SU-DHL-6 (cell line): ENCODE data around the gene SRRM4.

Experiments used
- H2AFZ ChIP-seq: fragments of 200-600 bp; sonication (generic); 2 replicates; pipeline ENCODE4 v1.6.1; 2014; ENCODE audit warnings: low read depth, mild to moderate bottlenecking, moderate library complexity, mixed read lengths, antibody characterized with exemption, low read length; ENCODE audit not compliant: severe bottlenecking
- H3F3A ChIP-seq: fragments of 200-600 bp; shearing (Covaris generic); 2 replicates; pipeline ENCODE4 v1.6.0; 2016; ENCODE audit warnings: antibody characterized with exemption, mild to moderate bottlenecking; ENCODE audit not compliant: insufficient read depth
- H3K27ac ChIP-seq: fragments of 200-600 bp; sonication (generic); 2 replicates; pipeline ENCODE4 v1.5.1; 2016; ENCODE audit warnings: low read depth, mild to moderate bottlenecking, low read length, moderate library complexity, mixed read lengths
- H3K27me3 ChIP-seq: fragments of 200-600 bp; sonication (generic), shearing (Covaris generic); 2 replicates; pipeline ENCODE4 v1.6.0; 2014; ENCODE audit warnings: mild to moderate bottlenecking, low read length
- H3K36me3 ChIP-seq: fragments of 200-600 bp; sonication (generic); 2 replicates; pipeline ENCODE4 v1.6.1; 2014; ENCODE audit warnings: mild to moderate bottlenecking, low read length, mixed read lengths
- H3K4me2 ChIP-seq: fragments of 300-600, 200-600 bp; shearing (Covaris generic), sonication (generic); 2 replicates; pipeline ENCODE4 v1.6.0; 2014; ENCODE audit warnings: low read length, low read depth, mild to moderate bottlenecking; ENCODE audit not compliant: poor library complexity, severe bottlenecking
- H3K4me3 ChIP-seq: fragments of 200-600 bp; sonication (generic); 2 replicates; pipeline ENCODE4 v1.5.1; 2014; ENCODE audit warnings: antibody characterized with exemption, low read length, mild to moderate bottlenecking, mixed read lengths; ENCODE audit not compliant: insufficient read depth, poor library complexity, severe bottlenecking
- H3K79me2 ChIP-seq: fragments of 200-600 bp; sonication (generic); 2 replicates; pipeline ENCODE4 v1.6.1; 2014; ENCODE audit warnings: mild to moderate bottlenecking, low read length, moderate library complexity; ENCODE audit not compliant: insufficient read depth
- H3K9ac ChIP-seq: fragments of 200-600 bp; sonication (generic); 2 replicates; pipeline ENCODE4 v1.7.0; 2014; ENCODE audit warnings: mild to moderate bottlenecking, low read length
- H3K9me2 ChIP-seq: fragments of 200-600 bp; sonication (generic); replicated peaks from 2 replicates; pipeline ENCODE4 v1.6.1; 2014; ENCODE audit warnings: low read length; ENCODE audit not compliant: insufficient read depth
- H3K9me3 ChIP-seq: fragments of 200-600 bp; sonication (generic); 2 replicates; pipeline ENCODE4 v1.6.1; 2014; ENCODE audit warnings: low read length, mixed read lengths; ENCODE audit not compliant: insufficient read depth
- H4K20me1 ChIP-seq: fragments of 200-600 bp; sonication (generic); 2 replicates; pipeline ENCODE4 v1.6.1; 2014; ENCODE audit warnings: low read depth, mild to moderate bottlenecking, antibody characterized with exemption, low read length, moderate library complexity, mixed read lengths
- CTCF ChIP-seq: fragments of 200-600 bp; sonication (generic); IDR thresholded peaks from one replicate; pipeline ENCODE4 v1.5.1; 2017; ENCODE audit warnings: antibody characterized with exemption, mild to moderate bottlenecking, low read length, moderate library complexity; ENCODE audit not compliant: insufficient read depth, poor library complexity, severe bottlenecking
- EZH2phosphoT487 ChIP-seq: fragments of 200-600 bp; sonication (generic), shearing (Covaris generic); conservative IDR thresholded peaks from 2 replicates; pipeline ENCODE4 v1.6.1; 2018; ENCODE audit warnings: mild to moderate bottlenecking, antibody characterized with exemption, low read length, moderate library complexity, mixed read lengths

SRRM4 gene

DNA sequence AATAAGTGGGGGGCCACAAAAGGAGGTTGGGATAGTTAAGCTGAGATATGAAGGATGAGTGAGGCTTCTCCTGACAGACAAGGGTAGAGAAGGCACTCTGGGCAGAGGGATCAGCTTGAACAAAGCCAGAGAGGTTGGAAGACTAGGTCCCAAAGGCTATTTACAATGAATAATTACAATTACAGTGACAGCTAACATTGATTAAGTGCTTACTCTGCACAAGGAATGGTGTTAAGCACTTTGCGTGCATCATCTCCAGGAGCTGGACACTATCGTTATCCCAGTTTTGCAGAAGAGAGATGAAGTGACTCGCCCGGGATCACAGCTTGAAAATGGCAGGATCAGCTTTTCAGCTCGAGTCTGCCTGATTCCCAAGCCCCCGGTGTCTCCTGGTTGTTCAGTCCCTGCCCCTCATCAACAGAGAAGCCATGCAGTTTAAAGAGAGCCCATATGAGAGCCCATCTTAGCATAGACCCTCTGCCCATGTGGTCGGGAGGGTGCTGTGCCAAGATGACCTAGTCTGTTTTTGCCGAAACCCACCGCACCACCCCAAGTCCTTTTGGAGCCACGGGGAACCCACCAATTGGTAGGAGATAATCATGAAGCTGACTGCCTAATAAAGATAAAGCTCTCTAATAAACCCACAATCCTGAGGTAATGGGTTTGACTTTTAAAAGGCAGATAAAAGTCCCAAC is 107.5 kb downstream of the SRRM4 start:
- no peaks in the 10 kb centered on the region for H3K27me3 ChIP-seq
- H3K4me2 ChIP-seq: no peak overlapping the region
- no peaks in the 10 kb centered on the region for H3F3A ChIP-seq
- H3K79me2 ChIP-seq: no peaks in the 10 kb centered on the region
- no peak overlapping the region for H3K27ac ChIP-seq
- no peaks in the 10 kb centered on the region for H4K20me1 ChIP-seq
- H3K4me3 ChIP-seq: no peak overlapping the region
- H3K9me2 ChIP-seq: no peaks in the 10 kb centered on the region
- H3K36me3 ChIP-seq: no peaks in the 10 kb centered on the region
- H3K9ac ChIP-seq: no peak overlapping the region
- TF ChIP-seq CTCF (no peak), EZH2phosphoT487 (no peak)
- no peaks in the 10 kb centered on the region for H3K9me3 ChIP-seq
- no peak overlapping the region for H2AFZ ChIP-seq

GRCh38 chr12:119089380-119090013 is 108.2 kb downstream of the SRRM4 start:
- H3K9me3 ChIP-seq: no peaks in the 10 kb centered on the region
- H3K4me2 ChIP-seq: no peak overlapping the region
- TF ChIP-seq CTCF: no peak
- no peak for TF ChIP-seq EZH2phosphoT487
- no peaks in the 10 kb centered on the region for H4K20me1 ChIP-seq
- H3K4me3 ChIP-seq: no peak overlapping the region
- no peaks in the 10 kb centered on the region for H3F3A ChIP-seq
- no peaks in the 10 kb centered on the region for H3K79me2 ChIP-seq
- H3K9ac ChIP-seq: no peak overlapping the region
- no peaks in the 10 kb centered on the region for H3K36me3 ChIP-seq
- H3K27ac ChIP-seq: no peak overlapping the region
- no peaks in the 10 kb centered on the region for H3K9me2 ChIP-seq
- no peak overlapping the region for H2AFZ ChIP-seq
- H3K27me3 ChIP-seq: no peaks in the 10 kb centered on the region

DNA sequence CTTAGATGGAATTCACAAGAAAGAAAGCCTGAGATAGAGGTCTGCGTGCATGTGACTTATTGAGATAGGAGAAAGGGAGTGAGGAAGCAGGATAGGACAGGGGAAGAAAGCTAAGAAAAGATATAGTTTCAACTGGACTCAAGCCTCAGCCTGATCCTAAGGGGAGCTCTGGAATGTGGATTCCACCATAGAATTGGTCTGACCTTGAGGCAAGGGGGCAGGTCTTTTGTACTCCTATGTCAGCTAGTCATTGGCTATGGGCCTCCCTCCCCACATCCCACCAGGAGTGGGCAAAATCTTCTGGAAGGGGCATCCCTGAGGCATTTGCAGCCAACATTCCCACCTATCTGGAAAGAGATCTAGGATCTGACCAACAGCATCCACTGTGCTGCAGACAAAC is 108.9 kb downstream of the SRRM4 start:
- H3K9ac ChIP-seq: no peak overlapping the region
- H3K79me2 ChIP-seq: no peaks in the 10 kb centered on the region
- no peaks in the 10 kb centered on the region for H3K27me3 ChIP-seq
- no peaks in the 10 kb centered on the region for H3K36me3 ChIP-seq
- no peak overlapping the region for H3K27ac ChIP-seq
- H3K9me3 ChIP-seq: no peaks in the 10 kb centered on the region
- no peaks in the 10 kb centered on the region for H4K20me1 ChIP-seq
- H3K4me2 ChIP-seq: no peak overlapping the region
- H3K4me3 ChIP-seq: no peak overlapping the region
- no peaks in the 10 kb centered on the region for H3F3A ChIP-seq
- no peak overlapping the region for H2AFZ ChIP-seq
- no peaks in the 10 kb centered on the region for H3K9me2 ChIP-seq
- TF ChIP-seq CTCF (no peak), EZH2phosphoT487 (no peak)
